ENCODE results near the gene ARMC7. TPM values are rescaled to one million over a fixed set of nuclear protein-coding genes. Genes with fewer than 3 reads are reported as not detected.
A peak's percentile ranks its signal among the peaks of the same experiment; 100 is the strongest.

Gene ARMC7
- total and polyA plus RNA-seq, 3 donors from 2014 or later, result 10.0 to 12.6 (median 11.8) TPM

GRCh38 chr17:75128694-75129505 is 19.1 kb downstream of the ARMC7 start:
- intact Hi-C loops (cut with DNase I; ENCODE audit: low total_unique reads), result no loop called here
- Histone ChIP-seq H3K27me3 (no peaks in the 10 kb centered on the region), H3K27ac (no peak overlapping the region), H3K4me3 (no peak overlapping the region), H3K4me1 (peaks cover 9% of the 10 kb centered on the region), H3K9me3 (no peaks in the 10 kb centered on the region), H3K36me3 (ENCODE audit: low read depth, missing control alignments) (no peaks in the 10 kb centered on the region)
- TF ChIP-seq POLR2A (IDR thresholded peaks at IDR 0.05), result no peak
- TF ChIP-seq, protein P1, sequence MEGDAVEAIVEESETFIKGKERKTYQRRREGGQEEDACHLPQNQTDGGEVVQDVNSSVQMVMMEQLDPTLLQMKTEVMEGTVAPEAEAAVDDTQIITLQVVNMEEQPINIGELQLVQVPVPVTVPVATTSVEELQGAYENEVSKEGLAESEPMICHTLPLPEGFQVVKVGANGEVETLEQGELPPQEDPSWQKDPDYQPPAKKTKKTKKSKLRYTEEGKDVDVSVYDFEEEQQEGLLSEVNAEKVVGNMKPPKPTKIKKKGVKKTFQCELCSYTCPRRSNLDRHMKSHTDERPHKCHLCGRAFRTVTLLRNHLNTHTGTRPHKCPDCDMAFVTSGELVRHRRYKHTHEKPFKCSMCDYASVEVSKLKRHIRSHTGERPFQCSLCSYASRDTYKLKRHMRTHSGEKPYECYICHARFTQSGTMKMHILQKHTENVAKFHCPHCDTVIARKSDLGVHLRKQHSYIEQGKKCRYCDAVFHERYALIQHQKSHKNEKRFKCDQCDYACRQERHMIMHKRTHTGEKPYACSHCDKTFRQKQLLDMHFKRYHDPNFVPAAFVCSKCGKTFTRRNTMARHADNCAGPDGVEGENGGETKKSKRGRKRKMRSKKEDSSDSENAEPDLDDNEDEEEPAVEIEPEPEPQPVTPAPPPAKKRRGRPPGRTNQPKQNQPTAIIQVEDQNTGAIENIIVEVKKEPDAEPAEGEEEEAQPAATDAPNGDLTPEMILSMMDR (IDR thresholded peaks at IDR 0.05), result no peak
- 81 to 89% methylated on average over 7 to 25 of the region's 33 CpGs for WGBS, 2 donors
- DNase-seq, result no peak

DNA sequence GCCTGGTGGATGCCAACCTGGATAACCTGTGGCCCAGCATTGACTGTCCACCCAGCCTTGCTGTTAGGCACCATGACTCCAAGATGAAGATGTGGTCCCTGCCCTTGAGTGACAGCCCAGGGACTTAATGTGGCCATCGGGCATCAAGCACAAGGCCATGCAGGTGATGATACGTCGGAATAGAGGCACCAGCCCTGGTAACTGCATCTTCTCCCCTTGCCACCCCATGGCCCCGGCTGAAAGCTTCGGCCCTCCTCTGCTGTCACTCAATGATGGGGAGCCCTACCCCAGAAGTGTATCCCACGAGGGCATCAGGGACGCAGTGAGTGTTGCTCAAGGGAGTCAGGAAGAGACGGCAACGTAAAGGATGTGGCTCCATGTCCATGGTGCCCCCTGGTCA is 19.8 kb downstream of the ARMC7 start:
- H3K9me3 ChIP-seq, result no peaks in the 10 kb centered on the region
- WGBS, 2 donors, result 84 to 85% methylated on average over 8 to 9 of the region's 9 CpGs
- H3K4me1 ChIP-seq, result peaks cover 9% of the 10 kb centered on the region
- H3K36me3 ChIP-seq (ENCODE audit: low read depth, missing control alignments), result no peaks in the 10 kb centered on the region
- DNase-seq, result no peak
- H3K27me3 ChIP-seq, result no peaks in the 10 kb centered on the region
- TF ChIP-seq POLR2A (IDR thresholded peaks at IDR 0.05), result no peak
- TF ChIP-seq, protein P1 (IDR thresholded peaks at IDR 0.05), result no peak
- intact Hi-C loops (cut with DNase I; ENCODE audit: low total_unique reads), result no loop called here
- H3K4me3 ChIP-seq, result no peak overlapping the region
- H3K27ac ChIP-seq, result no peak overlapping the region

DNA sequence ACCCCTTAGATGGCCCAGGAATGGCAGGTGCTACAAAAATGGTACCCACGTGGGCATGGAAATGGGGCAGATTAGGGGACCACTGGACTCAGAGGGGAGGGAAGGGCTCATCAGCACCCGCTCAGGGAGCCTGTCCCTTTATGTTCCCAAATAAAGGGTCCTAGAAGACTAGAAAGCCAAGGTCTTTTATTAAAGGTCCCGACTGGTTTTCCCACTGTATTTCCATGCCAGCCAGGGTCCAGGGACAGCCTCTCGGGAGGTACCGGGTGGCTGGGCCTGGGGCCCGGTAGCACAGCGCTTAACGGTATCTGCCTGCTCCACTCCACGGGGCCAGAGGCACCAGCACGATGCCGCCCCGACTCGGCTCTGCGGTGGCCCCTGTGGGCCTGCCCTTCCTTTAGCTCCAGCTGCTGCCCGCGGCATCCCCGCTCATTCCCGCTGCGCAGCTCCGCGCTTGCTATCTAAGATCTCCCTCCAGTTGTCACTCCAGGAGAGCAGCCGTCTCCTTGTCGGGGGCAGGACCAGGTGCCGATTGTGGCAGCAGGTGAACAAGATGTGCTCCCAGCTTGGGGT is 20.4 kb downstream of the ARMC7 start:
- peak overlapping the region in 1 of 2 donors; percentile 81 for H3K4me3 ChIP-seq
- H3K4me1 ChIP-seq, result peaks cover 13% of the 10 kb centered on the region
- H3K27ac ChIP-seq, result peak overlapping the region in 1 of 2 donors; percentile 87
- intact Hi-C loops (cut with DNase I; ENCODE audit: low total_unique reads), result no loop called here
- no peaks in the 10 kb centered on the region for H3K9me3 ChIP-seq
- no peaks in the 10 kb centered on the region for H3K27me3 ChIP-seq
- DNase-seq, result no peak
- H3K36me3 ChIP-seq (ENCODE audit: low read depth, missing control alignments), result no peaks in the 10 kb centered on the region
- no peak for TF ChIP-seq POLR2A (IDR thresholded peaks at IDR 0.05)
- TF ChIP-seq, protein P1 (IDR thresholded peaks at IDR 0.05), result no peak
- WGBS, 2 donors, result 50 to 55% methylated on average over 7 to 24 of the region's 24 CpGs

GRCh38 chr17:75130632-75131277 is 21.0 kb downstream of the ARMC7 start:
- Histone ChIP-seq H3K9me3 (no peaks in the 10 kb centered on the region), H3K27me3 (no peaks in the 10 kb centered on the region), H3K27ac (peak overlapping the region; percentile 76 to 87), H3K4me1 (peaks cover 19% of the 10 kb centered on the region), H3K4me3 (peak overlapping the region; percentile 69 to 81), H3K36me3 (ENCODE audit: low read depth, missing control alignments) (no peaks in the 10 kb centered on the region)
- intact Hi-C loops (cut with DNase I; ENCODE audit: low total_unique reads), result no loop called here
- 10 to 17% methylated on average over 20 to 29 of the region's 29 CpGs for WGBS, 2 donors
- TF ChIP-seq POLR2A (IDR thresholded peaks at IDR 0.05), result no peak
- TF ChIP-seq, protein P1 (IDR thresholded peaks at IDR 0.05), result peak in 1 of 3 experiments; percentile 20
- DNase-seq, result peak; percentile 60

Measured in testis (tissue), 3 donors.